CD14-positive monocyte (primary cell): ENCODE results near the gene ARPC4. TPM values are rescaled to one million over a fixed set of nuclear protein-coding genes. Genes with fewer than 3 reads are reported as not detected.
A peak's percentile ranks its signal among the peaks of the same experiment; 100 is the strongest.

Experiments used
- DNase-seq, 3 donors: peaks; one replicate each; pipeline ENCODE4 v3.0.0-alpha.2; 2011 to 2022
- H2AFZ ChIP-seq: 2 replicates; pipeline ENCODE4 v1.6.0; 2012; ENCODE audit warnings: mild to moderate bottlenecking, low read depth, low read length, inconsistent platforms; ENCODE audit not compliant: insufficient read depth, poor library complexity, severe bottlenecking
- H3K27ac ChIP-seq, 2 donors: 1 replicate in 1 of 2; 2 replicates in 1 of 2; pipeline ENCODE4 v1.5.1; 2012 to 2013; ENCODE audit warnings: low read length in 2 of 2, control low read depth in 1 of 2, inconsistent platforms in 1 of 2, low read depth in 1 of 2, mild to moderate bottlenecking in 1 of 2
- H3K27me3 ChIP-seq, 2 donors: one replicate each; pipeline versions ENCODE4 v1.6.0 to v1.6.1; 2011 to 2013; ENCODE audit warnings: low read length in 2 of 2; ENCODE audit not compliant: control insufficient read depth in 2 of 2, insufficient read depth in 2 of 2
- H3K36me3 ChIP-seq, 2 donors: replicated peaks in 1 of 2; 1 replicate in 1 of 2; 2 replicates in 1 of 2; pipeline versions ENCODE4 v1.5.1 to v1.6.1; 2012 to 2013; ENCODE audit warnings: low read length in 2 of 2, control low read depth in 1 of 2, inconsistent platforms in 1 of 2, mild to moderate bottlenecking in 1 of 2; ENCODE audit not compliant: insufficient read depth in 2 of 2, control insufficient read depth in 1 of 2
- H3K4me1 ChIP-seq, 2 donors: 1 replicate in 1 of 2; 2 replicates in 1 of 2; pipeline versions ENCODE4 v1.5.1 to v1.6.1; 2012 to 2013; ENCODE audit warnings: low read length in 2 of 2, control low read depth in 1 of 2, inconsistent platforms in 1 of 2, mild to moderate bottlenecking in 1 of 2, moderate library complexity in 1 of 2; ENCODE audit not compliant: insufficient read depth in 2 of 2, control insufficient read depth in 1 of 2
- H3K4me2 ChIP-seq: replicated peaks from 2 replicates; pipeline ENCODE3; 2012; ENCODE audit warnings: low read length, moderate library complexity, mild to moderate bottlenecking; ENCODE audit not compliant: poor library complexity, severe bottlenecking; ENCODE audit errors: extremely low read depth
- H3K4me3 ChIP-seq, 3 experiments: fragments of 200-600 bp in 1 of 3; sonication (generic) in 1 of 3; replicated peaks in 1 of 3; 1 replicate in 2 of 3; 2 replicates in 1 of 3; pipeline ENCODE4 v1.5.1; 2011 to 2013; ENCODE audit warnings: low read length in 3 of 3, mild to moderate bottlenecking in 3 of 3, control low read depth in 2 of 3, low read depth in 2 of 3, inconsistent platforms in 1 of 3, moderate library complexity in 1 of 3
- H3K79me2 ChIP-seq: 2 replicates; pipeline ENCODE4 v1.6.0; 2012; ENCODE audit warnings: mild to moderate bottlenecking, control low read depth, inconsistent platforms, low read length, moderate library complexity; ENCODE audit not compliant: insufficient read depth
- H3K9ac ChIP-seq: 2 replicates; pipeline ENCODE4 v1.6.0; 2017; ENCODE audit warnings: low read length, mild to moderate bottlenecking; ENCODE audit not compliant: insufficient read depth, poor library complexity, severe bottlenecking
- H3K9me3 ChIP-seq, 2 donors: replicated peaks in 1 of 2; 1 replicate in 1 of 2; 2 replicates in 1 of 2; pipeline versions ENCODE4 v1.5.1 to v1.6.1; 2012 to 2013; ENCODE audit warnings: low read length in 2 of 2, control low read depth in 1 of 2; ENCODE audit not compliant: control insufficient read depth in 1 of 2, insufficient read depth in 1 of 2
- H4K20me1 ChIP-seq: 2 replicates; pipeline ENCODE4 v1.6.0; 2012; ENCODE audit warnings: mild to moderate bottlenecking, low read length, control low read depth, moderate library complexity; ENCODE audit not compliant: insufficient read depth
- H3K27ac Mint-ChIP-seq, 7 donors: one replicate each; pipeline ENCODE4 v1.8.0; 2020; ENCODE audit warnings: mild to moderate bottlenecking in 7 of 7, mixed read lengths in 7 of 7, moderate library complexity in 6 of 7, inconsistent platforms in 2 of 7
- H3K27me3 Mint-ChIP-seq, 3 donors: one replicate each; pipeline ENCODE4 v1.8.0; 2021 to 2022; ENCODE audit warnings: low read depth in 3 of 3, mild to moderate bottlenecking in 3 of 3, mixed read lengths in 3 of 3, moderate library complexity in 3 of 3, inconsistent platforms in 1 of 3
- H3K36me3 Mint-ChIP-seq, 2 donors: one replicate each; pipeline ENCODE4 v1.8.0; 2020; ENCODE audit warnings: mixed read lengths in 2 of 2, inconsistent platforms in 1 of 2, mild to moderate bottlenecking in 1 of 2
- H3K4me1 Mint-ChIP-seq: one replicate; pipeline ENCODE4 v1.8.0; 2020; ENCODE audit warnings: mild to moderate bottlenecking, mixed read lengths
- H3K4me3 Mint-ChIP-seq, 2 donors: one replicate each; pipeline ENCODE4 v1.8.0; 2020; ENCODE audit warnings: mild to moderate bottlenecking in 2 of 2, mixed read lengths in 2 of 2, moderate library complexity in 1 of 2
- H3K9me3 Mint-ChIP-seq, 7 donors: one replicate each; pipeline ENCODE4 v1.8.0; 2020 to 2022; ENCODE audit warnings: mixed read lengths in 7 of 7, mild to moderate bottlenecking in 6 of 7, moderate library complexity in 6 of 7, inconsistent platforms in 2 of 7
- CTCF ChIP-seq: fragments of 200-600 bp; IDR thresholded peaks from one replicate; pipeline ENCODE4 v1.8.0; 2022; ENCODE audit warnings: antibody characterized with exemption, mild to moderate bottlenecking
- WGBS: methylation state at CpG from one replicate; pipeline ENCODE4 v1.1.5; 2013; ENCODE audit warnings: missing lambda C conversion rate; ENCODE audit not compliant: insufficient coverage; 5-methylcytosine and 5-hydroxymethylcytosine counted together
- intact Hi-C, 2 donors: fragments of 100-400 bp; cut with micrococcal nuclease; formaldehyde crosslinking; loops; one replicate each; pipeline versions ENCODE4 v1.15.0 to v1.15.1; 2023
- polyA plus RNA-seq, 3 donors: library from polyadenylated mRNA; depleted of rRNA in 1 of 3; unstranded in 2 of 3; stranded (reverse) in 1 of 3; fragments of 300-500 nt in 2 of 3; fragments of >200 nt in 1 of 3; fragmentation: Illumina TruSeq in 2 of 3; gene quantifications; 1 replicate in 2 of 3; 2 replicates in 1 of 3; pipeline ENCODE4 v1.2.3, GENCODE V29; 2012 to 2021

ARPC4 gene
- polyA plus RNA-seq, 3 donors: 211 to 390 (median 389) TPM

GRCh38 chr3:9778143-9779074 is 14.5 kb upstream of the ARPC4 start:
- no peaks in the 10 kb centered on the region for H3K9me3 Mint-ChIP-seq
- DNase-seq: peak in 1 of 3 donors; percentile 26
- 70% methylated on average over 3 of the region's 5 CpGs for WGBS

More at GRCh38 chr3:9778143-9779074, 14.5 kb upstream of the ARPC4 start:
- no peaks in the 10 kb centered on the region for H4K20me1 ChIP-seq
- H3K4me3 ChIP-seq: peak overlapping the region in 1 of 3 experiments; percentile 47
- H3K9ac ChIP-seq: no peak overlapping the region
- H3K27ac ChIP-seq: peak overlapping the region in 1 of 2 donors; percentile 91
- intact Hi-C loops: no loop called here
- peak overlapping the region; percentile 63 for H3K4me2 ChIP-seq
- peaks cover 16 to 19% of the 10 kb centered on the region in 2 donors for H3K36me3 Mint-ChIP-seq
- peak overlapping the region; percentile 96 for H2AFZ ChIP-seq
- H3K27ac Mint-ChIP-seq: peak overlapping the region; percentile 32 to 99 (median 94)
- H3K9me3 ChIP-seq: no peaks in the 10 kb centered on the region
- H3K4me3 Mint-ChIP-seq: peak overlapping the region in 1 of 2 donors; percentile 13
- H3K4me1 ChIP-seq: peaks cover 61 to 63% of the 10 kb centered on the region in 2 donors
- peaks cover 0 to 4% (median 2%) of the 10 kb centered on the region in 3 donors for H3K27me3 Mint-ChIP-seq
- H3K27me3 ChIP-seq: no peaks in the 10 kb centered on the region
- TF ChIP-seq CTCF: no peak
- peaks cover 4% of the 10 kb centered on the region for H3K79me2 ChIP-seq
- H3K4me1 Mint-ChIP-seq: peaks cover 62% of the 10 kb centered on the region
- H3K36me3 ChIP-seq: peaks cover 0 to 11% of the 10 kb centered on the region in 2 donors
